GM23248 (cell line): ENCODE data around the gene SNRPA. TPM values are rescaled to one million over a fixed set of nuclear protein-coding genes. Genes with fewer than 3 reads are reported as not detected.

ENCODE experiments used
- DNase-seq: peaks from one replicate; pipeline ENCODE4 v3.0.0-alpha.2; 2015
- H2AFZ ChIP-seq: fragments of 200-600 bp; sonication (generic); 2 replicates; pipeline ENCODE4 v1.6.1; 2016; ENCODE audit warnings: antibody characterized with exemption
- H3F3A ChIP-seq: fragments of 200-600 bp; sonication (generic); 2 replicates; pipeline ENCODE4 v1.6.1; 2016; ENCODE audit warnings: mild to moderate bottlenecking, antibody characterized with exemption, mixed run types; ENCODE audit not compliant: insufficient read depth
- H3K27ac ChIP-seq: fragments of 200-600 bp; sonication (generic); 2 replicates; pipeline ENCODE4 v1.5.1; 2016; ENCODE audit warnings: mild to moderate bottlenecking
- H3K27me3 ChIP-seq: fragments of 200-600 bp; sonication (generic); replicated peaks from 2 replicates; pipeline ENCODE4 v1.6.1; 2016; ENCODE audit warnings: mild to moderate bottlenecking; ENCODE audit not compliant: insufficient read depth
- H3K36me3 ChIP-seq: fragments of 200-600 bp; sonication (generic); 2 replicates; pipeline ENCODE4 v1.6.1; 2016; ENCODE audit warnings: low read depth, mild to moderate bottlenecking
- H3K4me1 ChIP-seq: fragments of 200-600 bp; sonication (generic); 2 replicates; pipeline ENCODE4 v1.6.1; 2016; ENCODE audit warnings: mild to moderate bottlenecking; ENCODE audit not compliant: insufficient read depth
- H3K4me2 ChIP-seq: fragments of 200-600 bp; sonication (generic); one replicate; pipeline ENCODE4 v1.6.1; 2016; ENCODE audit warnings: mild to moderate bottlenecking; ENCODE audit not compliant: unreplicated experiment
- H3K4me3 ChIP-seq: fragments of 200-600 bp; sonication (generic); 2 replicates; pipeline ENCODE4 v1.5.1; 2016; ENCODE audit warnings: mild to moderate bottlenecking
- H3K79me2 ChIP-seq: fragments of 200-600 bp; sonication (generic); 2 replicates; pipeline ENCODE4 v1.6.1; 2016; ENCODE audit warnings: mild to moderate bottlenecking; ENCODE audit not compliant: insufficient read depth
- H3K9ac ChIP-seq: fragments of 200-600 bp; sonication (generic); 2 replicates; pipeline ENCODE4 v1.6.1; 2016; ENCODE audit warnings: mild to moderate bottlenecking
- H3K9me2 ChIP-seq: fragments of 200-600 bp; sonication (generic); 2 replicates; pipeline ENCODE4 v1.6.1; 2016; ENCODE audit warnings: mixed run types, mild to moderate bottlenecking, moderate library complexity; ENCODE audit not compliant: insufficient read depth
- H3K9me3 ChIP-seq: fragments of 200-600 bp; sonication (generic); one replicate; pipeline ENCODE4 v1.6.1; 2017; ENCODE audit warnings: low read depth
- H4K20me1 ChIP-seq: fragments of 200-600 bp; sonication (generic); 2 replicates; pipeline ENCODE4 v1.6.0; 2016; ENCODE audit not compliant: insufficient read depth
- EZH2 ChIP-seq: fragments of 200-600 bp; sonication (generic); IDR thresholded peaks from 2 replicates; pipeline ENCODE4 v1.6.1; 2018; ENCODE audit warnings: antibody characterized with exemption, mild to moderate bottlenecking; ENCODE audit not compliant: insufficient read depth, poor library complexity, severe bottlenecking
- EZH2phosphoT487 ChIP-seq: fragments of 200-600 bp; sonication (generic); IDR thresholded peaks from 2 replicates; pipeline ENCODE4 v1.6.1; 2018; ENCODE audit warnings: antibody characterized with exemption, moderate library complexity, mild to moderate bottlenecking, low read depth; ENCODE audit not compliant: insufficient read depth
- WGBS, 2 experiments: methylation state at CpG; one replicate each; pipeline ENCODE4 v1.1.6; 2015 to 2017; ENCODE audit warnings: low lambda C conversion rate in 2 of 2, low coverage in 1 of 2; ENCODE audit errors: missing lambda C conversion rate in 2 of 2; 5-methylcytosine and 5-hydroxymethylcytosine counted together
- in situ Hi-C: fragments of 300-500 bp; cut with MboI; formaldehyde crosslinking; loops from 2 replicates; pipeline ENCODE4 v1.15.0; 2020
- polyA plus RNA-seq: library from polyadenylated mRNA; unstranded; fragments of >200 nt; fragmentation: Nextera tagmentation; extraction: Ambion mirVana; gene quantifications from 2 replicates; pipeline ENCODE4 v1.2.1, GENCODE V29; 2016
- total RNA-seq: library from RNA; depleted of rRNA; stranded (reverse); fragments of >200 nt; shearing (Covaris generic); gene quantifications from 2 replicates; pipeline ENCODE4 v1.2.3, GENCODE V29; 2014

SNRPA gene
- total and polyA plus RNA-seq, 2 experiments from 2014 or later = 30.6 to 58.5 TPM

- Histone ChIP-seq H3K4me1 (peaks cover 27% of the 10 kb centered on the region), H3K9ac (peak overlapping the region; percentile 96), H3K4me2 (peak overlapping the region; percentile 97), H3K9me3 (no peaks in the 10 kb centered on the region), H3K27ac (peak overlapping the region; percentile 100), H3K9me2 (no peaks in the 10 kb centered on the region), H3K4me3 (peak overlapping the region; percentile 79), H3K79me2 (peaks cover 73% of the 10 kb centered on the region), H3F3A (peaks cover 47% of the 10 kb centered on the region), H3K27me3 (no peaks in the 10 kb centered on the region), H2AFZ (no peak overlapping the region), H3K36me3 (no peaks in the 10 kb centered on the region), H4K20me1 (no peaks in the 10 kb centered on the region)
- in situ Hi-C loops = no loop called here
- 1 to 2% methylated on average over 15 to 16 of the region's 16 CpGs for WGBS, 2 experiments
- peak; percentile 81 for DNase-seq
- TF ChIP-seq EZH2 (no peak), EZH2phosphoT487 (no peak)
These were observed 32.1 kb upstream of the SNRPA start for GRCh38 chr19:40718774-40719391.

GRCh38 chr19:40719414-40719894, 31.5 kb upstream of the SNRPA start:
- Histone ChIP-seq H3K4me1 (peaks cover 27% of the 10 kb centered on the region), H3K9me2 (no peaks in the 10 kb centered on the region), H4K20me1 (no peaks in the 10 kb centered on the region), H2AFZ (no peak overlapping the region), H3K4me3 (peak overlapping the region; percentile 79), H3K36me3 (no peaks in the 10 kb centered on the region), H3K27me3 (no peaks in the 10 kb centered on the region), H3K9me3 (no peaks in the 10 kb centered on the region), H3K79me2 (peaks cover 76% of the 10 kb centered on the region), H3K9ac (peak overlapping the region; percentile 96), H3K4me2 (peak overlapping the region; percentile 97), H3F3A (peaks cover 47% of the 10 kb centered on the region), H3K27ac (peak overlapping the region; percentile 100)
- peak; percentile 12 for DNase-seq
- TF ChIP-seq EZH2 (no peak), EZH2phosphoT487 (no peak)
- in situ Hi-C loops = no loop called here
- WGBS, 2 experiments = 32 to 33% methylated on average over 7 of the region's 7 CpGs

GRCh38 chr19:40721140-40721486, 29.9 kb upstream of the SNRPA start:
- Histone ChIP-seq H4K20me1 (no peaks in the 10 kb centered on the region), H3K9ac (peak overlapping the region; percentile 96), H3K27ac (peak overlapping the region; percentile 100), H3K4me3 (peak overlapping the region; percentile 79), H3F3A (peaks cover 44% of the 10 kb centered on the region), H3K79me2 (peaks cover 89% of the 10 kb centered on the region), H3K9me3 (no peaks in the 10 kb centered on the region), H3K4me2 (peak overlapping the region; percentile 97), H3K27me3 (no peaks in the 10 kb centered on the region), H3K36me3 (peaks cover 8% of the 10 kb centered on the region; the same call in 1 of the 2 replicates), H3K4me1 (peaks cover 27% of the 10 kb centered on the region), H3K9me2 (no peaks in the 10 kb centered on the region), H2AFZ (no peak overlapping the region)
- DNase-seq = no peak
- WGBS, 2 experiments = 35 to 71% methylated on average over 2 to 6 of the region's 6 CpGs
- TF ChIP-seq EZH2phosphoT487 = no peak
- no peak for TF ChIP-seq EZH2
- in situ Hi-C loops = no loop called here

- Histone ChIP-seq H3K36me3 (peaks cover 15% of the 10 kb centered on the region; the same call in 1 of the 2 replicates), H3K4me2 (peak overlapping the region; percentile 30), H3K4me3 (peak overlapping the region; percentile 17), H4K20me1 (no peaks in the 10 kb centered on the region), H3K79me2 (peaks cover 98% of the 10 kb centered on the region), H3F3A (peaks cover 40% of the 10 kb centered on the region), H3K9me2 (no peaks in the 10 kb centered on the region), H3K9ac (peak overlapping the region; percentile 49), H3K9me3 (no peaks in the 10 kb centered on the region), H3K4me1 (peaks cover 27% of the 10 kb centered on the region), H3K27me3 (no peaks in the 10 kb centered on the region), H3K27ac (peak overlapping the region; percentile 67), H2AFZ (no peak overlapping the region)
- WGBS, 2 experiments = 33% methylated on average over 9 of the region's 9 CpGs
- peak; percentile 71 for DNase-seq
- in situ Hi-C loops = no loop called here
- no peak for TF ChIP-seq EZH2phosphoT487
- TF ChIP-seq EZH2 = no peak
These were observed 28.9 kb upstream of the SNRPA start for GRCh38 chr19:40721936-40722661.
